Upper lobe of left lung (tissue), 6 donors: ENCODE results near the gene CRTC2. TPM values are rescaled to one million over a fixed set of nuclear protein-coding genes. Genes with fewer than 3 reads are reported as not detected.

Experiments used
- ATAC-seq, 2 donors: fragments of 200-7000 bp; cut with Tn5 transposase; one replicate each; pipeline ENCODE4 v1.9.1; 2022; ENCODE audit warnings: mild to moderate bottlenecking in 2 of 2, moderate library complexity in 2 of 2; ENCODE audit not compliant: low FRiP score in 2 of 2
- DNase-seq, 2 donors: peaks; one replicate each; pipeline ENCODE4 v3.0.0-alpha.2; 2019 to 2020
- H3K27ac ChIP-seq, 4 donors: fragments of 200-600 bp; sonication (generic); one replicate each; pipeline ENCODE4 v1.5.1; 2016 to 2019
- H3K27me3 ChIP-seq, 4 donors: fragments of 200-600 bp; sonication (generic); one replicate each; pipeline ENCODE4 v1.5.1; 2017 to 2019
- H3K36me3 ChIP-seq, 4 donors: fragments of 200-600 bp; sonication (generic); one replicate each; pipeline ENCODE4 v1.5.1; 2016 to 2019
- H3K4me1 ChIP-seq, 4 donors: fragments of 200-600 bp; sonication (generic); one replicate each; pipeline ENCODE4 v1.5.1; 2018 to 2019
- H3K4me3 ChIP-seq, 4 donors: fragments of 200-600 bp; sonication (generic); one replicate each; pipeline ENCODE4 v1.5.1; 2017 to 2019; ENCODE audit warnings: mild to moderate bottlenecking in 2 of 4, moderate library complexity in 1 of 4
- H3K9me3 ChIP-seq, 4 donors: fragments of 200-600 bp; sonication (generic); one replicate each; pipeline ENCODE4 v1.5.1; 2018 to 2019
- CTCF ChIP-seq, 6 experiments: fragments of 450-650 bp in 4 of 6; fragments of 200-600 bp in 2 of 6; sonication (generic) in 2 of 6; IDR thresholded peaks; one replicate each; pipeline ENCODE4 v1.5.1; 2016 to 2019; ENCODE audit warnings: antibody characterized with exemption in 6 of 6
- EP300 ChIP-seq, 4 donors: sonication (generic); formaldehyde crosslinking; IDR thresholded peaks; one replicate each; pipeline ENCODE4 v1.5.1; 2017; ENCODE audit warnings: antibody characterized with exemption in 4 of 4, control low read depth in 2 of 4
- POLR2A ChIP-seq, 4 donors: fragments of 450-650 bp; IDR thresholded peaks; one replicate each; pipeline ENCODE4 v1.5.1; 2016 to 2017; ENCODE audit warnings: antibody characterized with exemption in 4 of 4, mild to moderate bottlenecking in 2 of 4
- POLR2AphosphoS5 ChIP-seq, 2 donors: sonication (generic); formaldehyde crosslinking; IDR thresholded peaks; one replicate each; pipeline ENCODE4 v1.5.1; 2017; ENCODE audit warnings: antibody characterized with exemption in 2 of 2
- WGBS, 2 donors: methylation state at CpG; one replicate each; pipeline ENCODE4 v1.1.5; 2017 to 2018; 5-methylcytosine and 5-hydroxymethylcytosine counted together
- total RNA-seq, 6 donors: library from RNA; depleted of rRNA in 4 of 6; stranded (reverse); fragments of >200 nt in 4 of 6; gene quantifications; one replicate each; pipeline versions ENCODE4 v1.1.0 to v1.2.1, GENCODE V29; 2016 to 2021
- donor health status: DM: no; HTN: no; CAD: no; lungs with moderate emphysema.
- donor health status: DM: no; HTN: yes; CAD: no; lungs with severe emphysema.

The CRTC2 gene
- total RNA-seq, 6 donors from 2014 or later = 19.4 to 93.2 (median 37.6) TPM

DNA sequence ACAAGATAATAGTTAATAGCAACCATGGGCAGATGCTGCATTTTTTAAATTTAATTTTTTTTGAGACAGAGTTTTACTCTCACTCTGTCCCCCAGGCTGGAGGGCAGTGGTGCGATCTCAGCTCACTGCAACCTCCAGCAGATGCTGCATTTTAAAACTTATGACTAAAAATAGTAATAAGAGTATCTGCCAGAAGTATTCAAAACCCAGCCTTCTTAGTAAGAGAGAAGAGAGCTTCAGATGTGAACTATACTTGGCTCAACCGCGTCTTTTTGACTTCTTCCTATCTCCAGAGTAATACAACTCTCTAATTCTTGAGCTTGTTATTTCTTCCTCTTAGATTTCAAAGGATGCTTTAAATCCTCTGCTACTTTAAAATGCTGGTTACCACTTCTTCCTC is 36.8 kb upstream of the CRTC2 start:
- no peak for ATAC-seq
- H3K4me3 ChIP-seq = no peak overlapping the region
- no peak for DNase-seq
- WGBS, 2 donors = 79 to 96% methylated on average over 3 of the region's 3 CpGs
- H3K27ac ChIP-seq = no peak overlapping the region
- no peak for TF ChIP-seq EP300 (IDR thresholded peaks at IDR 0.05)
- no peak for TF ChIP-seq CTCF (IDR thresholded peaks at IDR 0.05)
- no peak for TF ChIP-seq POLR2A (IDR thresholded peaks at IDR 0.05)
- TF ChIP-seq POLR2AphosphoS5 (IDR thresholded peaks at IDR 0.05) = no peak
- H3K9me3 ChIP-seq = no peaks in the 10 kb centered on the region
- H3K4me1 ChIP-seq = peaks cover 22 to 40% (median 26%) of the 10 kb centered on the region in 4 donors
- H3K36me3 ChIP-seq = peaks cover 12 to 46% (median 37%) of the 10 kb centered on the region in 4 donors
- no peaks in the 10 kb centered on the region for H3K27me3 ChIP-seq

DNA sequence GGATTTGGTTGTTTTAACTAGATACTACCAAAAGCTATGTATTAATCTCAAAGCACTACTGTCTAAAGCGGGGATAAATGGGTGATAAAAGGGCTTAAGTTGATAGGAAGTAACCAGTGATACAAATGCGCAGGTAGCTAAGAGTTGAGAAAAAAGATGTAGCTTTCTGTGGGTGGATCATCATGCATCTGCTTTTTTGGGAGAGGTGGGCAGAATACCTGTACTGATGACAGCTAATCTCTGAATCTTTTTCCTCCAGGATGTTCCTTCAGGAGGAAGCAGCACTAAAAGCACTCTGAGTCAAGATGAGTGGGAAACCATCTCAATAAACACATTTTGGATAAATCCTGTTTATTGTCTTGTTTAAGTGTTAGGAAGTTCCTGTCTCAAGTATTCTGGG is 33.4 kb upstream of the CRTC2 start:
- DNase-seq (no peak), ATAC-seq (no peak)
- WGBS, 2 donors = 82 to 90% methylated on average over 2 of the region's 2 CpGs
- peaks cover 26 to 51% (median 35%) of the 10 kb centered on the region in 4 donors for H3K4me1 ChIP-seq
- peak overlapping the region; percentile 90 to 99 (median 95) for H3K27ac ChIP-seq
- H3K9me3 ChIP-seq = no peaks in the 10 kb centered on the region
- TF ChIP-seq POLR2A (IDR thresholded peaks at IDR 0.05) (no peak), CTCF (IDR thresholded peaks at IDR 0.05) (no peak), EP300 (IDR thresholded peaks at IDR 0.05) (no peak), POLR2AphosphoS5 (IDR thresholded peaks at IDR 0.05) (no peak)
- peaks cover 12 to 46% (median 37%) of the 10 kb centered on the region in 4 donors for H3K36me3 ChIP-seq
- H3K4me3 ChIP-seq = peak overlapping the region in 3 of 4 donors; percentile 73 to 90 (median 84)
- H3K27me3 ChIP-seq = no peaks in the 10 kb centered on the region

DNA sequence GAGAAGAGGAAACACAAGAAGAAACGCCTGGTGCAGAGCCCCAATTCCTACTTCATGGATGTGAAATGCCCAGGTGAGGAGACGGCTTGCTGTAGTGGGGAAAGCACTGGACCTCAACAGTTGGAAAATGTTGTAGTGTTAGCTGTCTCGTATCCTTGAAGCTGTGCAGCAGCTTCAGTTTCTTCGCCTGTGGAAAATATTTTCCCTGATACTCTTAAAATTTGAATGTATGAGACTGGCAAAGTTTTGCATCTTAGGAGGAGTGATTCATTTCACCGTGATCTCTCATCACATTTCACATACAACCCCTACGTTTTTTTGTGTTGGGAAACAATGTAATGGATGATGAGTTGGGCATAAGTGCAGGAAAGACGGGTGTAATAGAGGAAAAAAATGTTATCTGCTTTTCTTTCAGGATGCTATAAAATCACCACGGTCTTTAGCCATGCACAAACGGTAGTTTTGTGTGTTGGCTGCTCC is 32.8 kb upstream of the CRTC2 start:
- TF ChIP-seq POLR2AphosphoS5 (IDR thresholded peaks at IDR 0.05) = no peak
- TF ChIP-seq CTCF (IDR thresholded peaks at IDR 0.05) = no peak
- no peak for TF ChIP-seq EP300 (IDR thresholded peaks at IDR 0.05)
- no peak for TF ChIP-seq POLR2A (IDR thresholded peaks at IDR 0.05)

DNA sequence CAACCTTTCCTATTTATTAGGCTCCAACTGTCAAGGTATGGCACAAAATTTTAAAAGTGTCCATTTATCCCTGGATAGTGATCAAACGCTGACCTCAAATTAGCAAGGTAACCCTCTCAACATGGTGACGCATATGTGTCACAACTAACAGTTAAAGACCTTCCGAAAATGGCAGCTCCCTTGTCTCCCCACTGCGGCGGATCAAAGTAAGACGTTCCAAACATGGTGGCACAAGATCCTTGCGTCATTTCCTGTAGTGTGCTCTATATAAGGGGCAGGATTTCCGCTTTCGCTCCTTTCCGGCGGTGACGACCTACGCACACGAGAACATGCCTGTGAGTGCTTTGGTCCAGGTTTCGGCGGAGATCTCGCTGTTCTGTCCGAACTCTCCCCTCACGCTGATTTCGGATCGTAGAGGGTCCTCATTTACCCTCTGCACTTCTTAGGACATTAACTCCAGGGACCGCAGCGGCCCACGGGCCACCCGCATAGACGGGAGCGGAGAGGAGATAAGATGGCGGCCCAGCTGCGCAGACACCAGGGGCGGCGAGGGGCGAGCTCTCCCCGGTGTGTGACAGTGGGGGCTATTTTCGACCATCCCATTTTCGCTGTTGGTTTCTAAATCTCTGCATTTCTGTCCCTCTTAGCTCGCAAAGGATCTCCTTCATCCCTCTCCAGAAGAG is 32.2 kb upstream of the CRTC2 start, which contains the start of gene RPS27:
TSS of gene RPS27 (plus strand) at position 295 of the 683 bp plus-strand sequence. CDS start at position 330, 35 bp downstream.
- ATAC-seq (peak; percentile 86 to 91), DNase-seq (peak; percentile 91 to 92)
- Histone ChIP-seq H3K27ac (peak within 1 kb of the TSS; percentile 90 to 99 (median 95)), H3K4me1 (peaks cover 32 to 59% (median 38%) of the 10 kb centered on the region in 4 donors), H3K36me3 (peaks cover 12 to 45% (median 31%) of the 10 kb centered on the region in 4 donors), H3K27me3 (no peaks in the 10 kb centered on the region), H3K4me3 (peak within 1 kb of the TSS; percentile 44 to 90 (median 78)), H3K9me3 (no peaks in the 10 kb centered on the region)
- WGBS, 2 donors = 0 to 1% methylated on average over 20 to 36 of the region's 36 CpGs
- TF ChIP-seq EP300 (IDR thresholded peaks at IDR 0.05) = peak in 2 of 4 donors; percentile 89 to 96
- peak; percentile 100 for TF ChIP-seq POLR2AphosphoS5 (IDR thresholded peaks at IDR 0.05)
- peak in 2 of 6 experiments; percentile 19 to 27 for TF ChIP-seq CTCF (IDR thresholded peaks at IDR 0.05)
- TF ChIP-seq POLR2A (IDR thresholded peaks at IDR 0.05) = peak; percentile 88 to 100 (median 96)

More for the DNA sequence above, 32.8 kb upstream of the CRTC2 start:
- ATAC-seq = no peak
- Histone ChIP-seq H3K27me3 (no peaks in the 10 kb centered on the region), H3K4me1 (peaks cover 32 to 57% (median 38%) of the 10 kb centered on the region in 4 donors), H3K9me3 (no peaks in the 10 kb centered on the region), H3K4me3 (peak overlapping the region; percentile 44 to 90 (median 78)), H3K36me3 (peaks cover 12 to 46% (median 36%) of the 10 kb centered on the region in 4 donors), H3K27ac (peak overlapping the region; percentile 90 to 99 (median 95))
- DNase-seq = no peak
- 9 to 10% methylated on average over 9 of the region's 9 CpGs for WGBS, 2 donors
